AG04449 (cell line): Measurements from ENCODE around the gene SUSD1.
"Not testable (repeated sequence)": the region's sequence is repeated elsewhere in the genome, so short reads cannot be mapped to it uniquely, and the experiment has no call there.

Experiments
- CTCF ChIA-PET: fragments of 350-600 bp; formaldehyde crosslinking; extraction: SDS; loops from one replicate; lab custom pipeline; 2021; ENCODE audit warnings: antibody characterized with exemption; lab: Yijun Ruan, JAX
- POLR2A ChIA-PET: fragments of 400-600, 350-600 bp; formaldehyde crosslinking; extraction: SDS; loops from one replicate; lab custom pipeline; 2020; ENCODE audit warnings: antibody characterized with exemption, inconsistent platforms; lab: Yijun Ruan, JAX
- DNase-seq: peaks from one replicate; pipeline ENCODE4 v3.0.0-alpha.2; 2010; ENCODE audit warnings: low read depth, low spot score
- H3K4me3 ChIP-seq: 2 replicates; pipeline ENCODE4 v1.5.1; 2011; ENCODE audit warnings: low read depth, mild to moderate bottlenecking, control low read depth, low read length
- TF ChIP-seq, protein P1 (sequence below): IDR thresholded peaks from one replicate; pipeline ENCODE4 v1.5.1; 2011; ENCODE audit warnings: mild to moderate bottlenecking, moderate library complexity, low read length, control low read depth, inconsistent platforms; ENCODE audit not compliant: insufficient read depth; ENCODE audit errors: missing control alignments

The SUSD1 gene

DNA sequence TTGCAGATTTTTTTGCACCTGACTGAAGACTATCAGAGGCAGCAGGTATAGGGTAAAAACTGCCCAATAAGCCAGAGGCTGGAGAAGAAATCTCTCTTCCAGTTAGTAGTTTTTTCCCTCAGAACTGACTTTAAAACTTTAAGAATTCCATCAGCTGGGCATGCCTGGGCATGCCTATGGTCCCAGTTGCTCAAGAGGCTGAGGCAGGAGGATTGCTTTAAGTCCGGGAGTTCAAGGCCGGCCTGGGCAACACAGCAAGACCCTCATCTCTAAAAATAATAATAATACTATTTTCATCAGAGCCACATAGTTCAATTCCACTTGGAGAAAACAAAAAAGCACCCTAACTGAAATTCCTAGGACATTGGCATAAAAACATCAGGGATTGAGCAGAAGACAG is 30.3 kb downstream of the SUSD1 start:
- no peak overlapping the region for H3K4me3 ChIP-seq
- CTCF ChIA-PET = interaction anchor here (1.1 kb wide), 1 partner anchor 32 kb away, joined by 3 read pairs; no protein-coding TSS in a partner anchor
- POLR2A ChIA-PET = no interaction called here
- TF ChIP-seq, protein P1, sequence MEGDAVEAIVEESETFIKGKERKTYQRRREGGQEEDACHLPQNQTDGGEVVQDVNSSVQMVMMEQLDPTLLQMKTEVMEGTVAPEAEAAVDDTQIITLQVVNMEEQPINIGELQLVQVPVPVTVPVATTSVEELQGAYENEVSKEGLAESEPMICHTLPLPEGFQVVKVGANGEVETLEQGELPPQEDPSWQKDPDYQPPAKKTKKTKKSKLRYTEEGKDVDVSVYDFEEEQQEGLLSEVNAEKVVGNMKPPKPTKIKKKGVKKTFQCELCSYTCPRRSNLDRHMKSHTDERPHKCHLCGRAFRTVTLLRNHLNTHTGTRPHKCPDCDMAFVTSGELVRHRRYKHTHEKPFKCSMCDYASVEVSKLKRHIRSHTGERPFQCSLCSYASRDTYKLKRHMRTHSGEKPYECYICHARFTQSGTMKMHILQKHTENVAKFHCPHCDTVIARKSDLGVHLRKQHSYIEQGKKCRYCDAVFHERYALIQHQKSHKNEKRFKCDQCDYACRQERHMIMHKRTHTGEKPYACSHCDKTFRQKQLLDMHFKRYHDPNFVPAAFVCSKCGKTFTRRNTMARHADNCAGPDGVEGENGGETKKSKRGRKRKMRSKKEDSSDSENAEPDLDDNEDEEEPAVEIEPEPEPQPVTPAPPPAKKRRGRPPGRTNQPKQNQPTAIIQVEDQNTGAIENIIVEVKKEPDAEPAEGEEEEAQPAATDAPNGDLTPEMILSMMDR = no peak
- DNase-seq = no peak

DNA sequence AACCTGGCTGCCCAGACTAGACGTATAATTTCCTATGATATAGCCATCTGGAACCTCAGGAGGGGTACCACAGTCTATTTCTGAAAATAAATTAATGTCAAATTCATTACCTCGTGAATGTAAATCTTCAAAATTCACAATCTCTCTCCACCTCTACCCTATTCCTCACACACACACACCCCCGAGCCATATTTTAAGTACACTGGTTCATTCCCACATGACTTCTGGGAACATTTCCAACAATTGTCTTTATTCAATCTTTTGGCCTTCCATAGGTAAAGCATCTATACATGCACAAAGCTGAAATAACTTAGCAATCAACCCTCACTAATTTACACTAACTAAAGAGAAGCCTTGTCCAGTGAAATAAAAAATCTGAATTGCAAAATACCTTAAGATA is 32.7 kb downstream of the SUSD1 start:
- ChIA-PET POLR2A (no interaction called here), CTCF (no interaction called here)
- H3K4me3 ChIP-seq = no peak overlapping the region
- TF ChIP-seq, protein P1 = no peak
- DNase-seq = no peak

DNA sequence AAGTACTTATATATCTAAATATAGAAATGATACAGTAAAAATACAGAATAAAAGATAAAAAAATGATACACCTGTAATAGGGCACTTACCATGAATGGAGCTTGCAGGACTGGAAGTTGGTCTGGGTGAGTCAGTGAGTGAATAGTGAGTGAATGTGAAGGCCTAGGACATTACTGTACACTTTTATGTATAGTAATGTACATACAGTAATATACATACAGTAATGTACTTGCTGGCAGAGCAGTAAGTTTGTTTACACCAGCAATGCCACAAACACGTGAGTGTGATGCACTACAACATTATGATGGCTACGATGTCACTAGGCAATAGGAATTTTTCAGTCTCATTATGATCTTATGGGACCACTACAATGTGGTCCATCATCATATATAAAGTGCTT is 34.2 kb downstream of the SUSD1 start:
- ChIA-PET CTCF (no interaction called here), POLR2A (no interaction called here)
- TF ChIP-seq, protein P1 = no peak
- H3K4me3 ChIP-seq = no peak overlapping the region
- DNase-seq = no peak

DNA sequence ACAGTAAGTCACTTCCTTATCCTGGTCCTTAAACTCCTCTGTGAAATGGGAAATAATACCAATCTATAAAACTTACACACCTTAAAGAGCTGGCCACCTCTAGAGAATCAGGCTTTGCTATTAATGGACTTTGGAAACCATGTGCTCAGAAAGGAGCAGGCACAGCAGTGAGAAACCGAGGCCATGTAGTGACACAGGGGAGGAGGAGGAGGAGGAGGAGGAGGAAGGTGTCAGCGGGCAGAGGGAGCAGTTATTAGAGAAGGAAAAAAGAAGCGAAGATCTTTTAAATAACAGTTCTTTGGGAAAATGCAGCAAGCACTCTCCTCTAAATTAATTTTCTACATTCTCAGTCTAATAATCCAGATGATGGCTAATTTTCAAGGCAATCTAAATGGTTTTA is 38.0 kb downstream of the SUSD1 start:
- POLR2A ChIA-PET = no interaction called here
- no peak for DNase-seq
- H3K4me3 ChIP-seq = no peak overlapping the region
- CTCF ChIA-PET = no interaction called here
- TF ChIP-seq, protein P1 = no peak

DNA sequence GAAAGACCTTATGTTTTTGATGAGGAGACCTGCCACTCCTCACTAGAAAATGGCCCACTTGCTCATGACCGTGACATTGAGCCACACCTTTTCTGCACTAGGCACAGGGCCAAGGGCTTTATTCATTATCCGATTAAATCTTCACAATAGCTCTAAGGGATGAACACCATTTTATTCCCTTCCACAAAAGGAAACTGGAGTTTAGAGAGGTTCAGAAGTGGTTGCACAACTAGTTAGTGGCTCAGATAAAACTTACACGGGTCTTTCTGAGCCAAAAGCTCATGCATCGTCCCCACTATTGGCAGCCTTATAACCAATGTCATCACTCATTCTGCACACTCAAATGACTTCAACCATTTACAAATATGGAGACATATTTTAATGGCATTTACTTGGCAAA is 39.4 kb downstream of the SUSD1 start:
- no peak overlapping the region for H3K4me3 ChIP-seq
- POLR2A ChIA-PET = no interaction called here
- TF ChIP-seq, protein P1 = no peak
- no peak for DNase-seq
- CTCF ChIA-PET = interaction anchor here (0.9 to 1.5 kb wide), 4 partner anchors 11 to 216 kb away, joined by 3 to 4 read pairs (median 4); no protein-coding TSS in a partner anchor

DNA sequence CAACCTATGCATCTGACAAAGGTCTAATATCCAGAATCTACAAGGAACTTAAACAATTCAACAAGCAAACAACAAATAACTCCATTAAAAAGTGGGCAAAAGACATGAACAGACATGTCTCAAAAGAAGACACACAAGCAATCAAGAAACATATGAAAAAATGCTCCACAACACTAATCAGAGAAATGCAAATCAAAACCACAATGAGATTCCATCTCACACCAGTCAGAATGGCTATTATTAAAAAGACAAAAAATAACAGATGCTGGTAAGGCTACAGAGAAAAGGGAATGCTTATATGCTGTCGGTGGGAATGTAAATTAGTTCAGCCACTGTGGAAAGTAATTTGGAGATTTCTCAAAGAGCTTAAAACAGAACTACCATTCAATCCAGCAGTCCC is 41.3 kb downstream of the SUSD1 start:
- H3K4me3 ChIP-seq, POLR2A ChIA-PET, DNase-seq: not testable (repeated sequence)
- CTCF ChIA-PET = interaction anchor here (1.3 kb wide), 1 partner anchor 29 kb away, joined by 3 read pairs; no protein-coding TSS in a partner anchor

DNA sequence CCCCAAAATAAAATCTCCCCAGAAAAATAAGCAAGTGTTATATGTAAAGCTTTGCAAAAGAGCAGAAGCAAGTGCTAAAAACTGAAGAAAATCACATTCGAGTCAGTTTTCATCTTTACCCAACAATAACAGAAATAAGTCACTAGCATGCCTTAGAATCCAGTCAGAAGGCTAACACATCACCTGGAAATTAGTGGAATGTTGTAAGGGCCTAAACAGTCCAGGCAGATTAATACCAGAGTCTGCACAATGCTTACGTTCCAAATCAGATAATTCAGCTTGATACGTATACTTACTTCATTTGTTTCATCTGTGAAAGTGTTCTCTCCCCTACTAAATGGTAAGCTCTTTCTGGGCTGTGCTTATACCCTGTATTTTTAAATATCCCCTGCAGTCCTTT is 42.7 kb downstream of the SUSD1 start:
- TF ChIP-seq, protein P1 = no peak
- CTCF ChIA-PET = interaction anchor here (1.3 to 1.5 kb wide), 3 partner anchors 11 to 35 kb away, joined by 3 read pairs; no protein-coding TSS in a partner anchor
- DNase-seq = no peak
- H3K4me3 ChIP-seq = no peak overlapping the region
- POLR2A ChIA-PET = interaction anchor here (1.0 kb wide), 1 partner anchor 18 kb away, joined by 3 read pairs; no protein-coding TSS in a partner anchor
